ENCODE results near the gene TIMELESS.
A peak's percentile ranks its signal among the peaks of the same experiment; 100 is the strongest.

Gene TIMELESS

DNA sequence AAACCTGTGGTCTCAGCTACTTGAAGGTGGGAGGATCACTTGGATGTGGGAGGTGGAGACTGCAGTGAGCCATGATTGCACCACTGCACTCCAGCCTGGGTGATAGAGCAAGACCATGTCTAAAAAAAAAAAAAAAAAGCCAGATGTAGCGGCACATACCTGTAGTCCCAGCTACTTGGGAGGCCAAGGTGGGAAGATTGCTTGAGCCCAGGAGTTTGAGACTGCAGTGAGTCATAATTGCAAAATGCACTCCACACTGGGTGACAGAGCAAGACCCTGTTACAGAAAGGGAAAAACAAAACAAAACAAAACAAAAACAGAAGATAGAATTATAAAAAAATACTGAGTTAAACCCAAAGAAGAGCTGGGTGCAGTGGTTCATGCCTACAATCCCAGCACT is 57.5 kb downstream of the TIMELESS start:
- H3K4me3 ChIP-seq (ENCODE audit: low read depth, low read length) = no peak overlapping the region
- TF ChIP-seq, protein P1, sequence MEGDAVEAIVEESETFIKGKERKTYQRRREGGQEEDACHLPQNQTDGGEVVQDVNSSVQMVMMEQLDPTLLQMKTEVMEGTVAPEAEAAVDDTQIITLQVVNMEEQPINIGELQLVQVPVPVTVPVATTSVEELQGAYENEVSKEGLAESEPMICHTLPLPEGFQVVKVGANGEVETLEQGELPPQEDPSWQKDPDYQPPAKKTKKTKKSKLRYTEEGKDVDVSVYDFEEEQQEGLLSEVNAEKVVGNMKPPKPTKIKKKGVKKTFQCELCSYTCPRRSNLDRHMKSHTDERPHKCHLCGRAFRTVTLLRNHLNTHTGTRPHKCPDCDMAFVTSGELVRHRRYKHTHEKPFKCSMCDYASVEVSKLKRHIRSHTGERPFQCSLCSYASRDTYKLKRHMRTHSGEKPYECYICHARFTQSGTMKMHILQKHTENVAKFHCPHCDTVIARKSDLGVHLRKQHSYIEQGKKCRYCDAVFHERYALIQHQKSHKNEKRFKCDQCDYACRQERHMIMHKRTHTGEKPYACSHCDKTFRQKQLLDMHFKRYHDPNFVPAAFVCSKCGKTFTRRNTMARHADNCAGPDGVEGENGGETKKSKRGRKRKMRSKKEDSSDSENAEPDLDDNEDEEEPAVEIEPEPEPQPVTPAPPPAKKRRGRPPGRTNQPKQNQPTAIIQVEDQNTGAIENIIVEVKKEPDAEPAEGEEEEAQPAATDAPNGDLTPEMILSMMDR (IDR thresholded peaks at IDR 0.05) = no peak
- H3K27me3 ChIP-seq (ENCODE audit: control insufficient read depth, insufficient read depth, low read length) = no peaks in the 10 kb centered on the region

DNA sequence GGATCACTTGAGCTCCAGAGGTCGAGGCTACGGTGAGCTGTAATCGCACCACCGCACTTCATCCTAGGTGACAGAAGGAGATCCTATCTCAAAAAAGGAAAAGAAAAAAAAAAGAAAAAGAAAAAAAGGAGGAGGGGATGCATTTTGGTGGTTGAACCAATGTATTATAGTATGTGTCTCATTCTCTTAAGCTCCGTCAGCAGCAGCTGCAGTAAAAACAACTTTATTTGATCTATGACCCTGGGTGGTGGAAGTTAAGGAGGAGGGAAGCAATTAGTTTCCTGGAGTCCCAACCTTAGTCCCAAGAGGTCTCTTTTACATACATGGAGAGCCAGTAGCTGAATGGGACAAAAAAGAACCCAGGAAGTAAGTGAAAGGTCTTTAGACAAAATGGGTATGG is 59.8 kb downstream of the TIMELESS start:
- Histone ChIP-seq H3K4me1 (no peaks in the 10 kb centered on the region), H3K9ac (no peak overlapping the region), H3K27me3 (ENCODE audit: control insufficient read depth, insufficient read depth, low read length) (no peaks in the 10 kb centered on the region), H2AFZ (no peak overlapping the region), H3K4me3 (ENCODE audit: low read depth, low read length) (no peak overlapping the region), H3K27ac (no peak overlapping the region), H3K4me2 (ENCODE audit: low read length) (no peak overlapping the region), H3K9me3 (ENCODE audit: control insufficient read depth, low read length) (no peaks in the 10 kb centered on the region), H3K79me2 (no peaks in the 10 kb centered on the region), H3K36me3 (ENCODE audit: control insufficient read depth, insufficient read depth, low read length) (no peaks in the 10 kb centered on the region)
- TF ChIP-seq, protein P1 (IDR thresholded peaks at IDR 0.05) = no peak

More for the DNA sequence above, 57.5 kb downstream of the TIMELESS start:
- H3K4me2 ChIP-seq (ENCODE audit: low read length) = no peak overlapping the region
- no peaks in the 10 kb centered on the region for H3K9me3 ChIP-seq (ENCODE audit: control insufficient read depth, low read length)
- H3K9ac ChIP-seq = no peak overlapping the region
- H3K27ac ChIP-seq = no peak overlapping the region
- H2AFZ ChIP-seq = no peak overlapping the region
- H3K79me2 ChIP-seq = no peaks in the 10 kb centered on the region
- H3K4me1 ChIP-seq = no peaks in the 10 kb centered on the region
- no peaks in the 10 kb centered on the region for H3K36me3 ChIP-seq (ENCODE audit: control insufficient read depth, insufficient read depth, low read length)

DNA sequence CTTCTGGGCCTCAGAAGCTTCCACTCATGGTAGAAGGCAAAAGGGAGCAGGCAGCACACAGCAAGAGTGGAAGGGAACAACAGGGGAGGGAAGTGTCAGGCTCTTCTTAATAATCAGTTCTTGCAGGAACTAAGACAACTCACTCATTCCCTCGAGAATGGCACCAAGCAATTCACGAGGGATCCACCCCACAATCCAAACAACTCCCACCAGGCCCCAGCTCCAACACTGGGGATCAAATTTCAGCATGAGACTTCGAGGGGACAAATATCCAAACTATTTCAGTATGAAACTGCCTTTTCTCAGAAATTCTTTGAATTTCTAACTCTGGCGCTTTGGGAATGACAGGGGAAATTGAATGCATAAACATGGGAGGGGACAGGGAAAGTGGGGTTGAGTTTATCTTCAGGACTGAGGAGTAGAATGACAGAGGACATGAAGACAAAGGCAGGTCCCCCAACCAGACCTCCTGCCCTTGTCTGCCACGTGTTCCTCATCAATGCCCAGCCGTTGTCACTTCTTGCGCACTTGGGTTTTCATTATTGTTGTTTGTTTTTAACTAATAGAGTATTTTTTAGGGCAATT is 62.0 kb downstream of the TIMELESS start:
- Histone ChIP-seq H3K27me3 (ENCODE audit: control insufficient read depth, insufficient read depth, low read length) (no peaks in the 10 kb centered on the region), H3K4me1 (no peaks in the 10 kb centered on the region), H3K27ac (no peak overlapping the region), H3K79me2 (no peaks in the 10 kb centered on the region), H3K4me3 (ENCODE audit: low read depth, low read length) (no peak overlapping the region), H3K36me3 (ENCODE audit: control insufficient read depth, insufficient read depth, low read length) (no peaks in the 10 kb centered on the region), H3K9me3 (ENCODE audit: control insufficient read depth, low read length) (no peaks in the 10 kb centered on the region), H2AFZ (peak overlapping the region; percentile 48), H3K4me2 (ENCODE audit: low read length) (no peak overlapping the region), H3K9ac (no peak overlapping the region)
- TF ChIP-seq, protein P1 (IDR thresholded peaks at IDR 0.05) = no peak

DNA sequence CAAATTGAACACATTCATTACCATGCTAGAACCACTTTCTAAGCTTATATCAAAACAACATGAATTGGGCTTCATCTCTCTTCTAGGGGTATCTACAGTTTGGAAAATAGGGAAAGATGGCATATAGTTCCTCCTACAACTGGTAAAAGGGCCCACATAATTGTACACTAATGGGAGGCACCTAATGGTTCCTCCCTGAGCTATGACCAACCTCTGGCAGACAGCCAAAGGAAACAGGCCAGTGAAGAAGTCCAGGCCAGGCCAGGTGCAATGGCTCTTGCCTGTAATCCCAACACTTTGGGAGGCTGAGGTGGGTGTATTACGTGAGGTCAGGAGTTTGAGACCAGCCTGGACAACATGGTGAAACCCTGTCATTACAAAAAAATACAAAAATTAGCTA is 63.4 kb downstream of the TIMELESS start:
- H3K4me1 ChIP-seq = no peaks in the 10 kb centered on the region
- H3K4me3 ChIP-seq (ENCODE audit: low read depth, low read length) = no peak overlapping the region
- H3K36me3 ChIP-seq (ENCODE audit: control insufficient read depth, insufficient read depth, low read length) = no peaks in the 10 kb centered on the region
- H3K79me2 ChIP-seq = no peaks in the 10 kb centered on the region
- no peaks in the 10 kb centered on the region for H3K9me3 ChIP-seq (ENCODE audit: control insufficient read depth, low read length)
- no peaks in the 10 kb centered on the region for H3K27me3 ChIP-seq (ENCODE audit: control insufficient read depth, insufficient read depth, low read length)
- no peak overlapping the region for H3K9ac ChIP-seq
- no peak overlapping the region for H3K27ac ChIP-seq
- no peak overlapping the region for H3K4me2 ChIP-seq (ENCODE audit: low read length)
- TF ChIP-seq, protein P1 (IDR thresholded peaks at IDR 0.05) = no peak
- H2AFZ ChIP-seq = no peak overlapping the region

DNA sequence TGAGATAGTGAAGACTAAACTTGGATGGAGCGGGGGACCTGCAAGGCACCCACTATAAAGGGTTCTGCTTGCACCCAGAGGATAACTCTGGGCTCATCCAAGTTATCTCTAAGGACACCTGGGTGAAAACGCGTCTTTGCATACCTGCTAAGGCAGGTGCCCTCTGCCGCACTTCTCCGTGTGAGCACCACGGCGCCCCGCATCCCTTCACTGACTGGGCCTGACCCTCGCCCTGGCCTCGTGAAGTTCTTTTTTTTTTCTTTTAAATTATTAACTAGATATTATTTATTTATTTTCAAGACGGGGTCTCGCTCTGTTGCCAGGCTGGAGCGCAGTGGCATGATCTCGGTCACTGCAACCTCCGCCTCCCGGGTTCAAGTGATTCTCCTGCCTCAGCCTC is 66.6 kb downstream of the TIMELESS start:
- Histone ChIP-seq H3K4me2 (ENCODE audit: low read length) (no peak overlapping the region), H3K79me2 (no peaks in the 10 kb centered on the region), H2AFZ (no peak overlapping the region), H3K4me3 (ENCODE audit: low read depth, low read length) (no peak overlapping the region), H3K27ac (no peak overlapping the region), H3K36me3 (ENCODE audit: control insufficient read depth, insufficient read depth, low read length) (no peaks in the 10 kb centered on the region), H3K9me3 (ENCODE audit: control insufficient read depth, low read length) (no peaks in the 10 kb centered on the region), H3K4me1 (no peaks in the 10 kb centered on the region), H3K27me3 (ENCODE audit: control insufficient read depth, insufficient read depth, low read length) (no peaks in the 10 kb centered on the region), H3K9ac (no peak overlapping the region)
- TF ChIP-seq, protein P1 (IDR thresholded peaks at IDR 0.05) = no peak

Data from parathyroid adenoma (tissue), 2 donors.